ENCODE measurements around the gene CBLN1.
"Not testable (repeated sequence)": the region's sequence is repeated elsewhere in the genome, so short reads cannot be mapped to it uniquely, and the experiment has no call there.

CBLN1 gene

DNA sequence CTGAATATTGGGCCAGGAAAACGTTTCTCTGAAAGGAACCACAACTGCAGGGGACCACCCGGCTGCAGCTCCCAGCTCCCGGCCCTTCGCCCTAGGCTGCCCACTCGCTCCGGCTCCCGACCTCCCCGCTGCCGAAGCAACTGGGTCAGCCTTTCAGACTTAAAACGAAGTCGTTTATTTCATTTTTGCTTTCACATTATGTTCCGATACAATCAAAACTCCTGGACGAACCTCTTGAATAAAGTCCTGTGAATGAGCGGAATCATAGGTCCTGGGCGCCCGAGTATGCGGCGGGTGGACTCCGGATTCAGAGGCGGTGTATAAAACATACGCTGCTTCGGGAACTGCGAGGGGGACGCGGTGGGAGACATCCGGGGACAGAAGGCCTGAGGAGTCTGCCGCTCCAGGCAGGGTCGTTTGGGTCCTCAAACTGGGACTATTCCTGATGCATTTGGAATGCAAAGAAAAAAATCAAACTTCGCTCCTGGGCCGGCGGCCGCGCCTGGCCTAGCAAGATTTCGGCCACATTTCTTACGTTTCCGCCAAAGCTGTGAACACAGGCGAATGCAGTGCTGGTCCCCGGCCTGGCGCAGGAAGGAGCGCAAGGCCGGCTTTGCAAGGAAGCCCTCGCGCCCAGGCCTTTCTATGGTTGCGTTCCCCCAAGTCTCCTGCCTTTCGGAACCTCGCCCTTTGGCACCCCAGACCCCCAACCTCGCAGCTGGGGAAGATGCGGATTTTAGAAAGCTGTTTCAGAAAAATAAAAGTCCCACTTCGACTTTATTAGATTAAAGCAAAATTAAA is 3.7 kb downstream of the CBLN1 start:
- no peak for DNase-seq (ENCODE audit: low read depth)

DNA sequence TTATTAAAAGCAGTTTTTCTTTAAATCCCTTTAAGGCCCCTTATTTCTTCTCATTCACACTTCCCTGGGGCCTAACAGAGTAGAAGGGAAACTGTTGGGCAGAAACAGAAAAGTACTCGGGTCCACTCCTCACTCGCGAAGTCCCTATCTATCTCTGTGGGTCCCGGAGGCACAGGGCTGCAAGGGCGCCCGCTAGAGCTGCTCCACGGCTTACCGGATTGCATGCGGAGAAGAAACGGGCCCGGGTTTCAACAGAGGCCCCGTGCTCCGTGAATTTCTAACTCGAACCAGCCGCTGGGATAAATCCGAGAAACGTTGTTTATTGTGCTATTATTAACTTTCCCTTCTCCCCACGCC is 4.3 kb downstream of the CBLN1 start:
- DNase-seq (ENCODE audit: low read depth), result no peak

DNA sequence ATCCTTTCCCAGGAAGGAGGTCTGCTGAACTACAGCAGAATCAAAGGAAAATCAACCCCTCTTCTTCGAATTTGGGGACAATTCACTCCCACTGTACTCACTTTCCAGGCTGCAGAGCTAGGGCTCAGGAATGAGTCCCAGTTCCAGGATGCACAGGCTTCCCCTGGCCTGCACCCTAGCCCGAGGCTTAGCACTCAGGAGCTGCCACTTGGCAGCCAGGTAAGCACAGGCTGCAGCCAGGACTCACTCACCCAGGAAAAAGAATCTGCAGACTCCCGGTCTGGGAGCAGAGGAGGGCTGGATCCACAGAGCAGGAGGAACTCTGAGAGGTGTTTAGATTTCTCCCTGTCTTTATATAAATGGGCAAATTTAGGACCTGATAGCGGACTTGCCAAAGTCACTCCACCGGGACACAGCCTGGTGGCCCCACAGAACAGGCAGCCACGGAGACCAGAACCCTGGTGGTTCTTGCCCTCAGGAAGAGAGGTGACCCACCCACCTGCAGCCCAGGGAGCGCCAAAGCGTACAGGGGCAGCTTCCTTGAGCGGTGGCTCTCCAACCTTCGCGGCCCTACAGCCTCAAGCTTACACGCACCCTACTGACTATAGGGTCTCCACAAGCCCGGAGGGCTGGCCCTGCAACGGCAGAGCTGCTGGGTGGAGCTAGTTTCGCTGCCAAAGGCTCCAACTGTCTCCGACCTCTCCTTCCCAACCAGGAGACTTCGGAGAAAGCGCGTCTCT is 4.8 kb downstream of the CBLN1 start:
- no peak for DNase-seq (ENCODE audit: low read depth)

DNA sequence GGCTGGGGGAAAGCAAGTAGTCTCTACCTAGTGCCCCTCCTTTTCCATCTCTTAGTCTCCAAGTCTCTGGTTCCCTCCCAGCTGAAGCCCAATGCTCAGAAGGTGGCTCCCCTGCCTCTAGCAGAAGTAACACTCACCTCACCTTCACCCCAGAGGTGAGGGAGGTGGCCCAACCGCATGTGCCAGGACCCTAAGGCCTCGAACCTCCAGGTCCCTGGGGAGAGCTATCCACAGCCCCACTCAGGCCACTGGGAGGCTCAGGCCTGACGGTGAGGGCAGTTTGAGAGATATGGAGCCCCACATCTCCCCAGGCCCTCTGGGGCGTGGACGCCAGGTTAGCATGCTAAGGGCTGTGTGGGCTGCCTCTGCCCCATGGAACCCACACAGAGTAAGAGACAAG is 5.8 kb downstream of the CBLN1 start:
- no peak for DNase-seq (ENCODE audit: low read depth)

DNA sequence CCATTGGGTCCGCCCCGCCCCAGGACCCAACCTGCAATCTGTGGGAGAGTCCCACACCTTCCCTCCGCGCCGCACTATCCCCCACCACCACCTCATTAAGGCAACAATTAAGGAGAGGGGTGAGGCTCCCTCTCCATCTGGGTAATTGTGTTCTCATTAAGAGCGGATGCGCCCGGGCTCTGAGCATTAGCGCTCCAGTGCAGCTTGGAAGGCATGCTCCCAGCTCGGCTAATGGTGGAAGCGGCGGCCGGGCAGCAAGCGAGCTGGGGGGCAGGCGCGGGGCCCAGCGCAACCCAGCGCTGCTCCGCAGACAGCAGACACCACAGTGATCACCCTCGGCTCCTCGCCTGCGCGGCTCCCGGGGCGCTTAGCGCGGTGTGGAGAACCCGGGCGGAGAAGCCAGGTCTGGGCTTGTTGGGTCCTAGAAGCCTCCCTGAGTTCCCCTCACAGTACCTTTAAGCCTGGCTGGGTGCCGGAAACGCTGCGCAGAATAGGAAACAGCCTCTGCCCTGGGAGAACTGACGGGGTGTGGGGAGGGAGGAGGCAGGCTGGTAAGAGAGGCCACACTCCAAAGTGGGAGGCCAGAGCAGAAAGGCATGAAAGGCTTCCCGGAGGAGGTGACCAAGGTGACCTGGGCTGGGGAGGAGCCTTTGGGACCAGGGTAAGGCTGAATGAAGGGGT is 6.4 kb downstream of the CBLN1 start:
- no peak for DNase-seq (ENCODE audit: low read depth)

DNA sequence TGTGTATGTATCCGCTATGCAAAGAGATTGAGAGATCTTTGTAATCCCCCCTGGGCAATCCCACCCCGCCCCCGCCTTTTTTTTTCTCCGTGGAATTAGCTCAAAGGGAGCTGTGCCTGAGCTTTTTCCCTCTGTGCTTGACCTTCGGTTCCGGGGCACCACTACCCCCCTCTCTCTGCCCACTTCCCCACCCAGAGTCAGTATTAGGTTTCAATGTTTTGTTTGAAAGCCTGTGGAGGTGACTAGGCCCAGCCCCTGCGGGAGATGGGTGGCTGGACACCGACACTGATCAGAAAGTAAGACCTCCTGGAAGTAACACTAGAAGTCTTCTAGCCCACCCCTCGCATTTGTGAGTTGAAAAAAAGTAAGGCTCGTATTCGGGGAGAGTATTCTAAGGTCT is 7.0 kb downstream of the CBLN1 start:
- no peak for DNase-seq (ENCODE audit: low read depth)

DNA sequence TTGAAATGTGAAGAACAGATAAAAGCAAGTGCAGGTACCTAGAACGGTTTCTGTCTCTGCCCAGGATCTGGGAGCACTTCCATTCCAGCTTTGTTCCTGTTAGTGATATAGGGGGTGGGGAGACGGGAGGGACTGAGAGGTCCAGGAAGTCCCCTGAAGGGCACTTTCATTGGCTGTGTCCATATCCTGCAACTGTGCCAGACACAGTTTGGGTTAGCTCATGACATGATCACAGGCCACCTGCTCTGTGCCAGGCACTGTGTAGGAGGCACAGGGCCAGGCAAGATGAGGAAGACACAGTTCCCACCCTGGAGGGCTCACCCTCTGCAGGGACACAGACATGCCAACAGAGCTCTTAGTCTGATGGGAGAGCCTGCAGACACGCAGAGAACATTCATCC is 7.9 kb downstream of the CBLN1 start:
- no peak for DNase-seq (ENCODE audit: low read depth)

DNA sequence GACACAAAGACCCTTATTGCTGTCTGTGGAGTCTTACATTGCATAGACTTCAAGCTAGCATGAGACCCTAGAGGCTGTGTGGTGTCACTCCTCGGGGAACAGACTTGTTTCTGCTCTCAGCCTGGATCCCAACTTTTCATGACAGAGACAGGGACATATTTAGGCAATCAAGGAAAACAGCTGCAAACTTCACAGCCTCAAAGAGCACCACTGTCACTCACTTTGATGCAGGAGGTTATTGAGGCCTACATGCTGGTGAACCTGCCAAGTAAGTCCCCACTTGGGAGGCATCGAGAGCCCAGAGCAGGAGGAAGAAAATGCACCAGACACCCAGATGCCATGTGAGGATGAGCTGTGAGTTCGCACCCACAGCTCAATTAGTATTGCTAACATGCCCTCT is 10.3 kb downstream of the CBLN1 start:
- DNase-seq (ENCODE audit: low read depth), result no peak

DNA sequence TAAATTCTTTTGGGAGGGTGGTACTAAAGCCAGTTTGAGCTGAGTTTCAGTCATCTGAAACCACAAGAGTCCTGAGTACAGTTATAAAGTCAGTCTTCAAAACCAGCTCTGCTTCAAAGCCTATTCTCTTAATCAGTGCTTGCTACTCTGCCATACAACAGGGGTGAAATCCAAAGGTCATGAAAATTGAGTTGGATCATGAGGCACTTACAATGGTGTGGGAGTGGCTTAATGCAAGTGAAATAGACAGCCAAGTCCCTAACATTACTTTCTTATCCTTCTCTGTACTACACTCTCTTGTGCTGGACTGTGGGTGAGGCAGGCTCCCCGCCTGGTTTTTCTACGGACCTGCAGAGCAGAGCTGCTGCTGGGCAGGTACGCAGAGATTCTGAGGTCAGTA is 12.4 kb downstream of the CBLN1 start:
- DNase-seq (ENCODE audit: low read depth), result no peak

DNA sequence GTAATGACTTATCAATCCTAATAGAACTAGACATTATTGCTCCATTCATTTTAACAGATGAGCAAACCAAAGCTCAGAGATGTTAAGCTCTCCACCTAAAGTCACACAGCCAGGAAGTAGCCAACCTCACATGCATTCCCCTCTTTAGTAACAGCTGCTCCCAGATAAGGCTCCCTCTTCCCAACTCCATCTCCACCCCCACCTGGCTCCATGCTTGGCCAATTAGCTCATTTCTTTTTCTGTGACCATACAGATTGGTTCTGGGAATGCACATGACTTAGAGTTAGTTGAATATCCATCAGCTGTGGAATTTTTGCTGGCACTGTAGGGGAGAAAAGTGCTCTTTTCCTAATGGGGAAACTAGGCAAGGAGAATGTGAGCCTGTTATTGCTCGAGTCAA is 13.0 kb downstream of the CBLN1 start:
- no peak for DNase-seq (ENCODE audit: low read depth)

DNA sequence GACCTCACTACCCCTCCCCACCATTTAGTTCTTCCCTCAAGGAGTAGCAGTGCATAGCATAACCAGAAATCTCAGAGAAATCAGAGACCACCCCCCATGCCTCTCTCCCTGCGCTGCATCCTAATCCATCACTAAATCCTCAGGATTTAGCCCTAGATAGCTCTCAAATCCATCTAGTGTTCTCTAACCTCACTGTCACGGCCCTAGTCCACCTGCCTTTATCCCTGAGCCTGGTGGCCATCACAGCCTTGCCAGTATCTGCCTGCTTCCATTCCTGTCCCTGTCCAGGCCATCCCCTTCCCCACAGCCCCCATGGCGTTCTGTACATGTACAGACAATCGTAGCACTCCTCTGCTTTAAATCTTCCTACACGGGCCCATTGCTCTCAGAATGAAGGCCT is 19.1 kb downstream of the CBLN1 start:
- DNase-seq (ENCODE audit: low read depth), result no peak

DNA sequence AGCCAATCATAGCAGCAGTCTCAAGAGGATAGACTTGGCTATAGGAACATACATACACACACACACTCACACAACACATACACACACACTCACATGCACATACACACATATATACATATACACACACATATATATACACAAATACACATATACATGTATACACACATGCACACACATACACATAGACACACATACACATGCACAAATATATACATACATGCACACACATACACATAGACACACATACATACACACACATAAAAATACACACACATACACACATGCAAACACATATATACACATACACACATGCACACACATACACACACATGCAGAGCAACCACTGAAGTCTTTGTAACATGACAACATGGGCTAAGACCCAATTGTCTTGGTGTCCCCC is 19.7 kb downstream of the CBLN1 start:
- DNase-seq (ENCODE audit: low read depth), result no peak

DNA sequence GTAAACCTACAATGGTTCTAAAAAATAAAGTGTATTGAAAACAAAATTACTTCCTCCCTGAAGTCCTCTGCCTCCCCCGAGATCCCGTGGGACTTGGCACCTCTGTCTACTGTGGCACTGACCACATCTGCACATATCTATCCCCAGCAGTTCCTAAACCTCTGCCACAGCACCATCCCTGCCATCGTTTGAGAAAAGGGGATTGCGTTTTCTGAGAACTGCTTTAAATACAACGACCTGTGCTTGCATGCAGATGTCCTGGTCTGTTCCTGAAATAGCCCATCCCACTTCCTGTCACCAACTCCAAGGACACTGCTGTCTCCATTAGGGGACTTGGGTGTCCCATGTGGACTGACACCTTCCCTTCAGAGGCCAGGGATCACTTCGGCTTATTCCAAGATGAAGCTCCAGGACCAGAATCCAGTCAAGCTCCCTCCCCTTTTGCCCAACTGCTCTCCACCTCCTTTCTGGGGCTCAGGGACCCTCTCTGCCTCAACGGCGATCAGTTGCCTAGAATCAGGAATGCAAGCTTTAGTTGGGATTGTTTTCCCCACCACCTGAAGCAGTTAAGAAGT is 20.6 kb downstream of the CBLN1 start:
- DNase-seq (ENCODE audit: low read depth), result no peak

DNA sequence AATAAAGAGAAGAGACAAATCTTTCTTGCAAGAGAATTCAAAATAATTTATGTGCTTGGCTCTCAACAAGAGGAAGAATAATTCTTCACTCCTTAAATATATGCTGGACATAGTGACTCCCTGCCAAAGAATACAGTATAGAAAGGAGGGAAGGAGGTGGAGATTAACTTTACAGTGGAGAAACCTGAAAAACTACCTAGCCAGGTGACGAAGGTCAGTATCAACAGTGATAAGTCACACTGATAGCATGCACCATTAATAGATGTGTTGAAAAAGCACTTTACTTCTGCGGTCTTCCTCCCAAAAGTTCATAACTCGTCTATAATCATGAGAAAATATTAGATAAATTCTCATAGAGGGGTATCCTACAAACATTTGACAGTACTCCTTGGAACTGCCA is 21.4 kb downstream of the CBLN1 start:
- DNase-seq (ENCODE audit: low read depth), result no peak

DNA sequence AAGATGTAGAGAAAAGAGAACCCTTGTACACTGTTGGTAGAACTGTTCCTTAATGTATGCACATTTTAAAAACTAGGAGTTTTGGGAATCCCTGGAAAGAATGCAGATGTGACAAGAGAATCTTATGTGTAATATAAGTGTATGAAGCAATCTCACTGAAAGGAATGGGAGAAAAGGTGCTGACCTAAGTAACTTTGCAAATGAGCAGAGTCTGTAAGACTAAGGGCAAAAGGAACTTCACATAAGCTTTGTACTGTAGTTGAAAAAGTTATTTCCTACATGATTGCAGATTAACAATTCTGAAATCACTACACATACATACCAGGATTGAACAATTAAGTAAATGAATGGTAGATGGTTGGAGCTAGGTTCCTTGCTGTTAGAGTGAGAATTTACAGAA is 22.3 kb downstream of the CBLN1 start:
- DNase-seq (ENCODE audit: low read depth), result no peak

DNA sequence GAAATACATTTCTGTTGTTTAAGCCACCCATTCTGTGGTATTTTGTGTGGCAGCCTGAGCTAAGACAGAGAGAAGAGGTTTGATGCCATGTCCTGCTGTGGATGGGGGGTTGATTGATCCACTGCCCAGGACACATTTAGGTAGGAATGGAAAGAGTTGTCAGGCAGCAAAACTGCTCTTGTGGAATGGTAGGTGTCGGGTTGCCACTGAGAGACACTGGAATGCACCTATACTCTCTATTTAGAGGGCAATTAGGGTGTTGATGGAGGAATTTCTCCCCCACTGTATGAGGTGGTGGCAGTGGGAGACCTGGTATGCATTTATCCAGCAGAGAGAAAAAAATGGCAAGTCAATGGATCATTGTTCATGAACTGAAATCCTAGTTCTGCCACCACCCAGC is 30.9 kb downstream of the CBLN1 start:
- DNase-seq (ENCODE audit: low read depth), result no peak

DNA sequence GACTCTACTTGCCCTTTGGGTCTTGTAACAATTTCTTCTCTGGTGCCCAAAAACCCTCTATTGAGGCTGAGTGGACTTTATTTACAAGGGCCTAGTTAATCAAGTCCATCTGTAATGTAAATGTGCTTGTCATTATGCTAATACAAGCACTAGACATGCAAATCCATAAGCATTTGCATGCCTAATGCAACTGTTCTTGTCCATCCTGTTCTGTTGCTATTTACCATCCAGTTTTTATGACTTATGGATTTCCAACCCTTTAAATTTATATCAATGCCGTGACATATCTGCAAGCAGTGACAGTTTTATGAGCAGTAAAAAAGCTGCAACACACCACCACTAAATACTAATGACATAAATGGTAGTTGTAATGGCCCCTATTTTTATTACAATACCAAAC is 33.4 kb downstream of the CBLN1 start:
- no peak for DNase-seq (ENCODE audit: low read depth)

DNA sequence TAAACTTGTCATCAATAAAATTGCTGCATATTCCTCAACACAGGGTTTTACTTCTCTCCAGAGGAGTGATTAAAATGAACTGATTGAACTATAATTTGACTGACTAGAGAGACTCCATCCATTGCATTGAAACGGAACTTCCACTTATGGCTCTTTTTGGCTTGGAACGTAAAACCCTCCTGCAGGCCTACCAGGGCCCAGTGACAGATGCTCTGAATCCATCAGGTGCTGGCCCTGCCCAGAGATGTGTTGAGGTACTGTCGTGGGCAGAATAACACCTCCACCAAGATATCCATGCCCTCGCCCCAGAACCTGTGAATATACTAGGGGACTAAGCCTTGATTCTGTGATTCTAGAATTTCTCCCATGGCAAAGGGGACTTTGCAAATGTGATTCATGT is 45.4 kb downstream of the CBLN1 start:
- no peak for DNase-seq (ENCODE audit: low read depth)

DNA sequence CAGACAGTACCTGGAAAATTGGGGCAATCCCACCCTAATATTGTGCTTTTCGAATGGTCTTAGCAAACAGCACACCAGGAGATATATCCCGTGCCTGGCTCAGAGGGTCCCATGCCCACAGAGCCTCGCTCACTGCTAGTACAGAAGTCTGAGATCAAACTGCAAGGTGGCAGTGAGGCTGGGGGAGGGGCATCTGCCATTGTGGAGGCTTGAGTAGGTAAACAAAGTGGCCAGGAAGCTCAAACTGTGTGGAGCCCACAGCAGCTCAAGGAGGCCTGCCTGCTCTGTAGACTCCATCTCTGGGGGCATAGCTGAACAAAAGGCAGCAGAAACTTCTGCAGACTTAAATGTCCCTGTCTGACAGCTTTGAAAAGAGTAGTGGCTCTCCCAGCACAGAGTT is 53.3 kb downstream of the CBLN1 start:
- not testable (repeated sequence) for DNase-seq (ENCODE audit: low read depth)

Data from iris pigment epithelial cell (primary cell).